Stimulated activated CD4-positive, alpha-beta T cell treated with anti-CD3 and anti-CD28 coated beads, Interleukin-1b, Interleukin-23, amount 100 ng/mL, for 24 hours (primary cell): ENCODE results near the gene VBP1.
A peak's percentile ranks its signal among the peaks of the same experiment; 100 is the strongest.
"Not testable (repeated sequence)": the region's sequence is repeated elsewhere in the genome, so short reads cannot be mapped to it uniquely, and the experiment has no call there.

Experiments used
- DNase-seq, 4 experiments: peaks; one replicate each; pipeline ENCODE4 v3.0.0-alpha.2; 2020; ENCODE audit warnings: low read depth in 4 of 4, low spot score in 1 of 4

Gene VBP1, protein sequence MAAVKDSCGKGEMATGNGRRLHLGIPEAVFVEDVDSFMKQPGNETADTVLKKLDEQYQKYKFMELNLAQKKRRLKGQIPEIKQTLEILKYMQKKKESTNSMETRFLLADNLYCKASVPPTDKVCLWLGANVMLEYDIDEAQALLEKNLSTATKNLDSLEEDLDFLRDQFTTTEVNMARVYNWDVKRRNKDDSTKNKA

DNA sequence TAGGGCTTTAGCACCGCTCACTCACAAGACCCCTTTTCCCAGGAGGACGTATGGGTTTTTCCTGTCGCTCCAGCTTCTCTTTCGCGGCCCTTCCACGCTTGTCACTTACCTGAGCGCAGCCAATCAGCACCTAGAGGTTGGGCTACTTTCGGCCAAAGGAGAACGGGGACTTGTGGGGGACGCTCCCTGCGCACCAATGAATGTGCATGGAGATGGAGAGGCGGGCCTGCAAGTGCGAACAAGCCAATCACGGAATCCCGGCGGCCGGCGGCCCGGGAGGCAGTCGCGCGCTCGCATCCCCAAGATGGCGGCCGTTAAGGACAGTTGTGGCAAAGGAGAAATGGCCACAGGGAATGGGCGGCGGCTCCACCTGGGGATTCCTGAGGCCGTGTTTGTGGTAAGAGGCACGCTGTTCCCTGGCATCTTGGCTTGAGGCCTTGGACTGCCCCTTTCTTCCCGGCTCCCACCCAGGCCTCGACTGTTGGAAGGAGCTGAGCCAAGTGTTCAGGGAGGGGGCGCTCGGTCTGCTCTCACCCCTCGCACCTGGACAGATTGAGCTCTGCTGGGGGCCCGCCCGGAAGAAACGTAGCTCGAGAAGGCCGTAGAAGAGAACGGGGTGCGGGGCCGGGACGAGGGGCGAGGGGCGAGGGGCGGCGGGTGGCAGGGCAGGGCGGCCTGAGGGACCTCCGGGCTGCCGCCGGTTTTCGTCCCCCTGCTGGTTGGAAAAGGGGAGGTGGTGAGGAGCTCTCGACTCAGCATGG, at the start of gene VBP1:
VBP1 (plus strand) TSS at position 282 of the 761 bp plus-strand sequence; CDS start at position 305, 23 bp downstream.
- DNase-seq: peak; percentile 45 to 82 (median 66)

DNA sequence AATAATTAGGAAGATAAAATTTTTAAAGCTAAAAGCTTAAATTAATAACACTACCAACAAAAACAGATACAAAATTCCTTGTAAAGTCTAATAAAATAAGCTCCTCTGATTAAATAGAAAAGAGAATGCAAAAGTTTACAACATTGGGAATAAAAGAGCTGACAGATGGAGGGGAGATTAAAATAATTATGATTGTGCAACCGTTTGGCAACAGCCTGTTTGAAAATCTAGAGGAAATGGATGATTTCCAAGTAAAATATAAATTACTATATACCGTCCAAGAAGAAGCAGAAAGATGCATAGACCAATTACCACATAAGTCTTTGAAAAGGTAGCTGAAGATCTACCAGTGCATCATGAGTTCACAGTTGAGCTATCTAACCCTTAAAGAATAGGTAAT, 46.4 kb upstream of the VBP1 start:
- no peak for DNase-seq

DNA sequence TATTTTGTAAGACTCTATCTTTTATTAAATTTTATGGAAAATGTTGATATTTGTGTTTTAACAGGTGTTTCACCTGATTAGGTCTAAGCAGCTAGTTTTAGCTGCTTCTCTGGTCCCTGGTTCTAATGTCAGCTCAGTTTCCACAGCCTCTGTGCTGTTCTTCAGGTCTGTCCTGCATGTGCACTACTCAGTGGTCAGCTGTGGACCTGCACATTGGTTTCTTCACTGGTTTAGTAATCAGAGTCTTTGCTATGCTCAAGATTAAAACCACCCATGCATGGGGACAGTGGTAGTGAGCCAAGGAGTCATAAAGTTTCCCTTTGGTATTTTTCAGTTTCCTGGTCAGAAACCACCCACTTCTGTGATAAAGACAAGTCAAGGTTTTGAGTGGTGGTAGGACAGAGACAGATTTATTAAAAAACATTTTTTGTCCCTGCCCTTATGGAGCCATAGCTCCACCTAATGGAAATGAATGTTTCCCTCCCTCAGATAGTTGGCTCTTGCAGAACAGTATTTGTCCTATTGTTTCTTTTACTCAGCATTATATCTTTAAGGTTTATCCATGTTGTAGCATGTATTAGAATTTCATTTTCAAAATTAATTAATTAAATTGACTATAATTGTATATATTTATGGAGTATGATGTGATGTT, 36.8 kb upstream of the VBP1 start:
- DNase-seq: no peak

DNA sequence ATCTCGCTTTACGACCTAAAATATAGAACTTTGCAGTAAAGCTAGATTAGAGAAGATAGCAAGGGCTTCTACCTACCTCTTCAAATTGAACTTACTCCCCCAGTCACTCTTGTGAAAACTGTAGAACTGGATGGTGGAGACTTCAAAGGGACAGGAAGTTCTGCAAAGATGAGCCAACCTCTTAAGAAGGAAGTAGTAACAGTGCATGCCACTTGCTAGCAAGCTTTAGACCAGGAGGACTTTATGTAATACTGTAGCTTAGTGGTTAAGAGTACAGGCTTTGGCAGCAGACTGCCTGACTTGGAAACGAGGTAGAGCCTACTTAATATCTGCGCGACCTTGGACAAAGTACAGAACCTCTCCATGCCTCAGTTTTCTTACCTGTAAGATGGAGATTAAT, 27.5 kb upstream of the VBP1 start:
- DNase-seq: no peak

DNA sequence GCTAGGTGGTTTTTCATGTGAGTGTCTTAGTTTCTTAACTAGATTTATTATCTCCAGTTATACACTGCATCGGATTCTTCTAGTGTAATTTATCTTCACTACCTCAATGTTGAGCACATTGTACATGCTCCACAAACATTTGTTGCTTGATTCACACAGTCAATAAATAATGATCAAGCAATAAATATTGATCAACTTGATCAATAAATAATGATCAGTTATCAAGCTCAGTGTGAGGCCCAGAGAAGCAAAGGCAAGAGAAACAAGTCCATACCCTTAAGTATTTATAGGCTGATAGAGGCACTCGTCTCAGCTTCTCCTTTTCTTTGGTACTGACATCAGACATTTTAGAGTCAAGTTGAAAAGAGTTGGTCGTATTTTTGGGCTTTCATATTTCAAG, 5.1 kb upstream of the VBP1 start:
- no peak for DNase-seq

DNA sequence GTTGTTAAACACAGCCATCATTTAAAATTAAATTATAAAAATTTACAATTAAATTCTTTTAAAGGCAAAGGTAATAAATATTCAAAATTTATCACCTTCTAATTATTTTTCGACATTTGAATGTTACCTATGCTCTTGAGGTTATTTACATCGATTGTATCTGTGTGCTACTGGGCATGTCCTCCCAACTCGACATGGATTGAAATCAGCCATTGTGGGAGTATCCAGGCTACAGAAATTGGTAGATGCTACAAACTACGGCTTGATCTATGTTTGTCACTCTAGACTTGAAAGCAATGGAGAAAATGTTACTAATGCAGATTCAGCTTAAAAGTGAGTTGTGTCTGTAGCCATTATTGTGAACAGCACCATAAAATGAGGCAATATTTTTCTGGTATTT, 2.5 kb upstream of the VBP1 start:
- DNase-seq: no peak

DNA sequence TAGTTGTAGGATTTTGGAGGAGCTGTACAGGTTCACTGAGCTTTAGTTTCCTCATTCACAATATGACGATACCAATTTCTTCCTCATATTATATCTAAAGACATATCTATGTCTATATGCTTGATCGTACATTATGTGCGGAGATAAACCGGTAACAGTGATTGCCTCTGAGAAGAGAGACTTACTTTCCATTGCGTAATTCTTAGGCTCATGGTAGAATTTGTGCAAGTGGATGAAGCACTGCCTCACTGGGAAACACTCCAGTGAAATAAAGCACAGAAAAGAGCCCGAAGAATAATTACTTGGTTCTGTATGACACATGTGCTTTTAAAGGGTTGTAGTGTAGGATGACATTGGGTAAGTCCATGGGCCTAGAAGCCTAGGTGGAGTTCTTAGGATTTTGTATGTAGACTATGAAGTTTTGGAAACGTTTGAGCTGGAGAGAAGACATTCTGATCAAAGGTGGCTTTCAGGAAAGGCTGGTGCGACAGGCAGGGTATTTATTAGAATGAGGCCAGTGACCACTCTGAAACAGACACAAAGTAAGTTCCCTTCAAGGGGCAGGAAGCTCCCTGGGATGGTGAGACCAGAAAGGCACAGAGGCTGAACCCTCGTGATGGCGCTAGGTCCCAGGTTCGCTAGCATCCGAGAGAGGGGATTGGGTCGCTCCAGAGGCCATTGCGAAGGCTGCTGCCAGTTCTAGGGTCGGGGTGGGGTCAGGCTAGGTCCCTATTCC, 649 bp upstream of the VBP1 start:
- DNase-seq: peak in 1 of 4 experiments; percentile 2

DNA sequence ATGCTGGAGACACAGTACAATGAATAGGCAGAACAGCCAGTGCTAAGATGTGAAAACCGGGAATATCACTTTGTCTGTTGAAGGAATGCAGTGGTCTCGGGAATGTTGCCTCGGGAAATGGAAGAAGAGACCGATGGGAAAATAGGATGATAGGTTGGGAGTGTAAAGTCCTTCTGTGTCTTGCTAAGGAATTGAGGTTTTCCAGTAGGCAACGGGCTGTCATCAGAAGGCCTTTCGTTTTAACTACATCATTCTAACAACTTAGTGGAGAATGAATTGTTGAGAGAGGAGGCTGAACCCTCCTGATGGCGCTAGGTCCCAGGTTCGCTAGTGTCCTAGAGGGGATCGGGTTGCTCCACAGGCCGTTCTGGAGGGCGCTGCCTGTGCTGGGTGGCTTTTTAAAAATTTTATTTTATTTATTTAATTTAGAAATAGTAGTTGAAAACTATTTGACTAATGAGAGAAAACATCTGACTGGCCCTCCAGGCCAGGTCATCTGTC, 730 bp downstream of the VBP1 start:
- DNase-seq: no peak

DNA sequence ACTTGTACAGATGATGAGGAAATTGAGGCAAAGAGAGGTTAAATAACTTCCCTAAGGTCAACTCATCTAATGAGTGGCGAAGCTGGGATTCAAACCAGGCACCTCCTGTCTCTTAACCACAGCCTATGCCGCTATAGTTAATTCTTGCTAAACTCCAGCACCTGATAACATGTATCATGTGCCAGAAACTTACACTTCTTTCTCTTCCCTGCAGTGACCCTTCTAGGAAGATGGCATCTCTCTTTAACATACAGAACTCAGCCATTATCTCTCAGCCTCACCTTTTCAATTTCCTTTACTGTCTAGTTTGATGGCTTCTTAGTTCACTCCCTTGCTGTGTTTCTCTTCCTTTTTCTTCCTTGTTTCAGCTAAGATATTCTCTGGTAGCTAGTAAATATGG, 2.5 kb downstream of the VBP1 start:
- DNase-seq: no peak

DNA sequence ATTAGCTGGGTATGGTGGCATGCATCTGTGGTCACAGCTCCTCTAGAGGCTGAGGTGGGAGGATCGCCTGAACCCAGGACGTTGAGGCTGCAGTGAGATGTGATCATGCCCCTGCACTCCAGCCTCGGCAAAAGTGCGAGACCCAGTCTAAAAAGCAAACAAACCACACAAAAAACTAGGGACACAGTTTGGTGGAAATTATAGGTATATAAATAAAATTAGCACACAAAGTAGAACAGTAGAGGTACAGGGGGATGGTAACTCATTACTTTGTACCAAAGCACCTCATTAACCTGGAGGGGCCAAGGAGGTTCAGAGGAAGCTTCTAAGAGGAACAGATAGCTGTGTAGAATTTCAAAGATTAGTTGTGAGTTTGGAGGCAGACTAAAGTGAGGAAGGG, 5.1 kb downstream of the VBP1 start:
- DNase-seq: no peak

DNA sequence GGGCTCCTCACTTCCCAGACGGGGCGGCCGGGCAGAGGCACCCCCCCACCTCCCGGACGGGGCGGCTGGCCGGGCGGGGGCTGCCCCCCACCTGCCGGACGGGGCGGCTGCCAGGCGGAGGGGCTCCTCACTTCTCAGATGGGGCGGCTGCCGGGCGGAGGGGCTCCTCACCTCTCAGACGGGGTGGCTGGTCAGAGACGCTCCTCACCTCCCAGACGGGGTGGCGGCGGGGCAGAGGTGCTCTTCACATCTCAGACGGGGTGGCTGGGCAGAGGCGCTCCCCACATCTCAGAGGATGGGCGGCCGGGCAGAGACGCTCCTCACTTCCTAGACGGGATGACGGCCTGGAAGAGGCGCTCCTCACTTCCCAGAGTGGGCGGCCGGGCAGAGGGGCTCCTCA, 7.5 kb downstream of the VBP1 start:
- not testable (repeated sequence) for DNase-seq

DNA sequence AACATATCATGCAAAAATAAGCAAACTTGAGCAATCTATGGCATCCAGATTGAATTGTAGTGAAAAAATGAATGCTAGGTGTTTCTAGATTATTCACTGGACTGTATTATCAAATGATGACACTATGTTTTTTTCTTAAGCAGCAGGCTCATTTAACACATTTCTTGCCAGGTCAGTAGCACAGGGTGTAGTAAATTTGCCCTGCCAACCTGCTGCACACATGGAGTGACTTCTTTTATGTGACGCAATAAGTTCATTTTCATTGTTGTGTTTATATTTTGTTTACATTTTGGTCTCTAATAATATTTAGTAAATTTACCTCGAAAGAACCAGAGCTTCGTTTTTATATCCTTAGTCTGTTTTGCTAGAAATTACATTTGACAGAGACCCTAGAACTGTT, 9.5 kb downstream of the VBP1 start:
- DNase-seq: no peak

DNA sequence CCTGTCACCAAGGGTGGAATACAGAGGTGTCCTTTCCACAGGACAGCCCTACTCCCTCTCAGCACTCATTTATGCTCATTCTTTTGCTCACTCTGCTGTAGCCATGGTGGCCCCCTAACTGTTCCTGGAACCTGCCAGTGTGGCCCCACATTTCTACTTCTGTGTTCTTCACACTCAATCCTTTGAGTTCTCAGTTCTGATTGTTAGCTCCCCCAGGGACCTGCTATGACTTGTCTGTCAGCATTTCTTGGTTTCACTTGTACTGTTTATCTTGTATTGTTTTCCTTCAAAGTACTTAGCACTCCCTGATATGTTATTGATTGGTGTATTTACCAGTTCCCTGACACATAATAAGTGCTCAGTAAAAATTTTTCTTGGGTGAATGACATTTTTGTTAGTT, 14.9 kb downstream of the VBP1 start:
- no peak for DNase-seq

DNA sequence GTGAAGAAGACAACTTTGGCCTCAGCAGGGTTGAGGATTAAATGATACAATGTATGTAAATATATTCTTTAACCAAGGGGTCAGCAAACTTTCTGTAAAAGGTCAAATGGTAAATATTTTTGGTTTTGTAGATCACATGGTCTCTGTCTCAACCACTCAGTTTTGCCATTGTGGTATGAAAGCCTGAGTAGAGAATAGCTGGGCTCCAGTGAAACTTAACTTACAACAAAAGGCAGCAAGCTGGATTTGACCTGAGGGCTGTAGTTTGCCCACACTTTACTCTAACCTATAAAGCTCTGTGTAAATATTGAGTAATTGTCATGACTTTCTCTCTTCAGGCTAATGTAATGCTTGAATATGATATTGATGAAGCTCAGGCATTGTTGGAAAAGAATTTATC, 19.6 kb downstream of the VBP1 start:
- no peak for DNase-seq

DNA sequence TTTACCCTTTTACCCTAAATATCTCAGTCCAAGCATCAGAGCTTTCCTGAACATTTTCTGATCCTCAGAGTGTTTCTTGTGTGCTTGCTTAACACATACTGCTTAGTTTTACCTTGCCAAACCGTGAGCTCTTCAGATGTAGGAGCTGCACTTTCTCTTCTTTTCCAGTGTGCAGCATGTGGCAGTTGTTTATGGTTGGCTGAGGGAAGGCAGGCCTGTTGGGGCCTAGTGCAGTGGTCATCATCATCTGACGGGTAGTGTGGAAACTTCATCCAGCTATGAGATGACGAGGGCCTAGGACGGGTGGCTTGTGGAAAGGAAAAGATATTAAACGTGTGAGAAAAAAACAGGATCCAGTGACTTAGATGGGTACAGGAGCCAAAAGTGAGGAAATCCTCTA, 21.5 kb downstream of the VBP1 start:
- no peak for DNase-seq

DNA sequence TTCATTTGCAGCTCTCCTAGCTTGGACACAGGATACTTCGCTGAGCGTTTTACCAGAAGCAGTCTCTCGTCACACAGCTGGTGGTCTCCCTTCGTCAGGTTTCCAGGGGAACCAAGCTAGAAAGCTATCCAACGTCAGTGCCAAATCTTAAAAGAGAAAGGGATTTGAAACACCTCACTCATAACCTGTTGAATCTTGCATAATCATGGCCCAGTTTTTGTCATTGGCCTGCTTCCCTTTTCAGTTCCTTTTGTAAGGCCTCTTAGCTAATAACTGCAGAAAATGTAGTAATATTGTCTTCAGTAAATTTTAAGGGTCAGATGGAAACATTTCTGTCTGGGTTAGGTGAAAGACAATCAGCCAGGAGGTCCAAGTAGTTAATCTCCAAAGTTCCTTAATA, 26.0 kb downstream of the VBP1 start:
- DNase-seq: no peak

DNA sequence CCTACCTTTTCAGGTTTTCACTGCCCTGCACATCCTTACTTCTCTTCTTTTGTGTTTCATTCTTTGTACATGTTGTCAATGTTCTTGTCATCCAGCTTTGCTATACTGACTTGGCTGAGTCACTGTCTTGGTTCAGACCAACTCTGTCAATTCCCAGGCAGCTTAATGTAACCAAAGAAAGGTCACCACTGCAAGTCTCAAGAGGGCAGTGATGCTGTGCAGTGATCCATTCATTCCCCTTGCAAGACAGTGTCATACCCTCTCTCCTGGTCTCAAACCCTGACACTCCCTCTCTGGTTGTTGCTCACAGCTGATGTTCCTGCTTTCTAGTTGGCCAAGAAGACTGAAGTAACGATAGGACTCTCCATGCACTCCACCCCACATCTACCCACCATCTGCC, 30.5 kb downstream of the VBP1 start:
- no peak for DNase-seq

DNA sequence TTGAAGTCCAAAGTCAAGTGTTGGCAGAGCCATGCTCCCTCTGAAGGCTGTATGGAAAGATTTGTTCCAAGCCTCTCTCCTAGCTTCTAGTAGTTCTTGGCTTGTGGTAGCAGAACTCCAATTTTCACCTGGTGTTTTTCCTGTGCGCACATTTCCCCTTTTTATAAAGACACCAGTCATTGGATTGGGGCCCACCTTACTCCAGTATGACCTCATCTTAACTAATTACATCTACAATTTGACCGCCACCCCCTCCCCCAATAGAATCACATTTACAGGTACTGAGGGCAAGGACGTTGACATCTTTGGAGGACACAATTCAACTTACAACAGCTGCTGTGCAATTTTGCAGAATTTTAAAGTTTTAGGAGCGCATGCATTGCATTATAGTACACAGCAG, 31.2 kb downstream of the VBP1 start:
- no peak for DNase-seq

DNA sequence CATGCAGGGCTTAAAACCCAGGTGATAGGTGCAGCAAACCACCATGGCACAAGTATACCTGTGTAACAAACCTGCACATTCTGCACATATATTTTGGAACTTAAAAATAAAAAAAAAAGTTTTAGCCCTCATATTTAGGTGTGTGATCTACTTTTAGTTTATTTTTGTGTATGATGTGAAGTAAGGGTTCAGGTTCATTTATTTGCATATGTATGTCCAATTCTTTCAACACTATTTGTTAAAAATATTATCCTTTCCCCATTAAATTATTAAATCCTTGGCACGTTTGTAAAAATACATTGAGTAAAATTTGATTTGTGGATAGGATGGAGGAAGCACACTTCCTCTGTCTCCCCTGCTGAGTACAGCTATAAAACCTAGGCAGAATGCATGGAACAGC, 35.1 kb downstream of the VBP1 start:
- no peak for DNase-seq

DNA sequence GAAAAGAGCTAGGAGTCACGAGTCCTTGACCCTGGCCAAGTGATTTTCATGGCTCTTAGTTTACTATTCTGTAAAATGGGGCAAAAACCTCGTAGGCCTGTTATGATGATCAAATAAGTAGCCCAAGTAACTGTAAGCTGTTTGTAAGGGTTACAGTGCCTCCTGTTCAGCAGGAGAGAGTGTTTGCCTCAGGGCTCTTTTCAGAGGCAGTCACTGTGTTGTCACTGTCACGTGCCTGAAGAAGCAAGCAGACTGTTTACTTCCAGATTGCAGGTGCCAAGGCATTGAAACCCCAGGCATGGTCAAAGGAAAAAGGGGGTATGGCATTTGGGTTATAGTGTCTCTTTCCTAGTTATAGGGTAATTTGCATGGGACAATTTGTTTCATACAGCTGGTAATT, 43.5 kb downstream of the VBP1 start:
- no peak for DNase-seq

DNA sequence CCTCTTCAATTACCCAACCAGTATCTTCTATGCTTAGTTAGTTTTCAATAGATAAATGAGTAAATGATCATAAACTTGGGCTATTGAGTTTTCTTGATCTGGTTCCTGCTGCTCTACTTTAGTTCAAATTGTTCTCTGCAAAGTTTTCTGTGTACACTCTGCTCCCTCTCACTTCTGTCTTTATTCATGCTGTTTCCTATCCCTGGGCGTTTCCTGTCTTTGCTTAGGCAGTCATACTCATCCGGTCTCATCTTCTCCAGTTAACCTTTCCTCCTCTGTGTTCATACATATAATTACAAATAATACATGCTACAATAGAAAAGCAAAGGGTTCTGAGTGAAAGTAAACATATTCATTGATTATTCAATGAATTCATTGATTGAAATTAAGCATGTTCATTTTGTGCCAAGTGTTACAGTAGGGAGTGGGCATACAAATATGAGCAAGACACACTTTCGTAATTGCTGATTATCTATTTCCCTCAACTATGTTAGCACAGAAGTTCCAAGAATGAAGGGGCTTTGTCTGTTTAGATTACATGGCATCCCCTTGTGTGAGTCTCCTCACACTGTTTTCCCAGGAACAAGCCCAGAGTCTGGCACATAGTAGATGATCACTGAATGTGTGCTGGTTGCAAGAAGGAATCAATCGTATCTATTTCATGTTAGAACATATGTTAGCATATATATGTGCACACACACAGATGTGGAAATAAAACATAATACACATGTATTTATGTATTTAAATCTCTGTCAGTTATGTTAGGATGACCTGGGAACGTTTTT, 46.9 kb downstream of the VBP1 start:
- no peak for DNase-seq
